Measurements from ENCODE around the gene SF3A2.
"Not testable (repeated sequence)": the region's sequence is repeated elsewhere in the genome, so short reads cannot be mapped to it uniquely, and the experiment has no call there.

SF3A2 gene

DNA sequence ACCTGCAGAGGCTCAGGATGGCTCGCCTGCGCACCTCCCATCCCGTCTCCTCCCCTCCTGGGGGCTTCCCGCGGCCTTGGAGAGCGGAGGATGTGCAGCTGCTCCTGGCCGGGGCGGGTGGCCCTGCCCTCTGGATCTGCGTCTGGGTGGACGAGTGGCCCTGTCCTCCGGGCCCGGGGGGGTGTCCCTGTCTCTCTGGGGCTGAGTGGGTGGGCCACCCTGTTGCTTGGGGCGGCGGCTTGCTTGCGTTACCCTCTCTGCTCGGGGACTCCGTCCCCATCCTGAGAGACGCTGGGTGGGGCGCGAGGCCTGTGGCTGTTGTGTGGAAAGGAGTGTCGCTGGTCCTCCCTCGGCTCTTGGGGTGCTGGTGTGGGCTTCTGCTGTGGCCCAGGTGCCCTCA is 38.3 kb upstream of the SF3A2 start:
- TF ChIP-seq GATA1 (IDR thresholded peaks at IDR 0.05; ENCODE audit: low read depth, low read length), result no peak
- TF ChIP-seq POLR2A (IDR thresholded peaks at IDR 0.05; ENCODE audit: low read length), result no peak
- no peak for DNase-seq

DNA sequence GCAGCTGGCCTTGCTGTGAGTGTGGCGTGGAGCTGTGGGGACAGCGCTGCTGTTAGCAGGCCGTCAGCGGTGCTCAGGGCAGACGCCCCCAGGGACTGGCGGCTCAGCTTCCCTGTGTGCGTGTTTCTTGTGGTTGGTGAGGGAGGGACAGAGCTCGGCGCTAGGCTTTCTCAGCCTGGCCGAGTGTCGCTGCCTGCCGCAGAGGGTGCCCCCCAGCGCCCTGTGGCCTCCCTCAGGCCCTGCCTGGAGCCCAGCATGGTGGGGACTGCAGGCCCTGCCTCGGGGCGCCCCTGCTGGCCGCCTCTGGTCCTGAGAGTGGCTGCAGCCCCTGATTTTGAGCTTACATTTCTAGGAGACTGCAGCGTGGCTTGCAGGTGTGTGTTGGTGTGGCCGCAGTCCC is 37.4 kb upstream of the SF3A2 start:
- TF ChIP-seq POLR2A (IDR thresholded peaks at IDR 0.05; ENCODE audit: low read length) (no peak), GATA1 (IDR thresholded peaks at IDR 0.05; ENCODE audit: low read depth, low read length) (no peak)
- no peak for DNase-seq

DNA sequence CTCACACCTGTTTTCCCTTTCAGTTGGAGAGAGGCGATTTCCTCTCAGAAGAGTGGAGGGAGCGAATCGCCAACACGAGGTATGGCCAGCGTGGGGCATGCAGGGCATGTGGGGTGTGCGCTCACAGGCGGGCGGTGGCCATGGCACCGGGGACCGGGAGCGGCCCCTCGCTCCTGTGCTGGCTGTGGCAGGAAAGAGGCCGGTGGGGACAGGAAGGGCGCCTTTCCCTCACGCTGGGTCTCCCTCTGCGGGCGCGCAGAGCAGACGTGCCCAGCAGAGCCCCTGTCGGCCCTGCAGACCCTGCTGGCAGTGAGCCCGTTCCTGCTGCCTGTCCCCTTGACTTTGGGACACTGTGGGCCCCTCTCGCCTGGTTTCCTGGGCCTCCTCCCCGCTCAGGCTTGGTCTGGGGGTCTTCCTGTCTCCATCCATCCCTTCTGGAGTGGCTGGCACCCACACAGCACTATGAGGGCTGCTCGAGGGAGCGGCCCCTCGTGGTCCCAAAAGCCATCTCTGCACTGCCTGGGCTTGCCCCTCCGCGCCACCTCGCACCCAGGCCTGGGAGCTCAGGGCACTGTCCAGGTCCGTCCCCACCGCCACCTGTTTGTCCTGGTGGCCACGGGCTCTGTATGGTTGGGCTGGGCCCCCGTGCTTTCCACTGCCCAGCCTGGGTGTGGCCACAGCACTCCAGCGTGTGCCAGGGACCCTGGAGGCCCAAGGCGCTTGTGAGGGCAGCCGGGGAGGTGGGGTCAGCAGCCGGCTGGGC is 36.6 kb upstream of the SF3A2 start:
- DNase-seq, result no peak
- TF ChIP-seq POLR2A (IDR thresholded peaks at IDR 0.05; ENCODE audit: low read length) (no peak), GATA1 (IDR thresholded peaks at IDR 0.05; ENCODE audit: low read depth, low read length) (no peak)

DNA sequence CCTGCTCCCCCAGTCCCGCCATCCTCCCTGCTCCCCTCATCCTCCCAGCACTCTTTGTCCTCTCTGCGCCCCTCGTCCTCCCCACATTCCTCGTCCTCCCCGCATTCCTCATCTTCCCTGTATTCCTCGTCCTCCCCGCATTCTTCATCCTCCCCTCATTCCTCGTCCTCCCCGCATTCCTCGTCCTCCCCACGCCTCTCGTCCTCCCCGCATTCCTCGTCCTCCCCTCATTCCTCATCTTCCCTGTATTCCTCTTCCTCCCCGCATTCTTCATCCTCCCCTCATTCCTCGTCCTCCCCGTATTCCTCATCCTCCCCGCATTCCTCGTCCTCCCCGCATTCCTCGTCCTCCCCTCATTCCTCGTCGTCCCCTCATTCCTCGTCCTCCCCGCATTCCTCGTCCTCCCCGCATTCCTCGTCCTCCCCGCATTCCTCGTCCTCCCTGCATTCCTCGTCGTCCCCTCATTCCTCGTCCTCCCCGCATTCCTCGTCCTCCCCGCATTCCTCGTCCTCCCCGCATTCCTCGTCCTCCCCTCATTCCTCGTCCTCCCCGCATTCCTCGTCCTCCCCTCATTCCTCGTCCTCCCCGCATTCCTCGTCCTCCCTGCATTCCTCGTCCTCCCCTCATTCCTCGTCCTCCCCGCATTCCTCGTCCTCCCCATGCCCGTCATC is 35.9 kb upstream of the SF3A2 start:
- DNase-seq, result not testable (repeated sequence)

DNA sequence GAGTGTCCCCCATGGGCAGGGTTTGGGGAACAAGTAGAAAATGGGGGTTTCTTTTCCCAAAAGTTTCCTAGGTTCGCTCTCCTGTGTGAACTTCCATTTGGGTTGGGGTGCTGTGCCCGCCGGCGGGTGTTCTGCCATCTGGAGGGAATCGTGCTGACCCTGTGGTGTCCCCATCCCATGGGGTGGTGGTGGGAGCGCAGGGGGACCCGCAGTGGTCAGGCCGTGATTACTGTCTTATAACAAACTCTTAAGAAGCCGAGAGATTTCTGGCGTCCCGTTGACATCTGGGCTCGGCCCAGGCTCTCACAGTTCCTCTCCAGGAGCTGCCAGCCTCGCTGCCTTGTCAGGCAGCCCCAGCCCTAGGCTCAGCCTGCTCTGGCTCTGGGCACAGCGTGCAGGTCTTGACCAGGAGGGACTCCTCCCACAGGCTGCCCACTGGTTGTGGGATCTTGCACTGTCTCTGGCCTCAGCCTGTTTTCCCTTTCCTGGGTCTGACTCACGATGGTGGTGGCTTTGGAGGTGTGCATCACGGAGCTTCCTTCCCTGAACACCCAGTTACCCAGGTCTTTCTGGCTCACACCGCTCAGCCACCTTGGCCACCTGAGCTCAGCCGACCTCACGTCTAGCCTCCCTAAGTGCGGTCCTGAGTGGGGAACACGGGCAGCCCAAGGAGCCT is 35.0 kb upstream of the SF3A2 start:
- TF ChIP-seq GATA1 (IDR thresholded peaks at IDR 0.05; ENCODE audit: low read depth, low read length) (no peak), POLR2A (IDR thresholded peaks at IDR 0.05; ENCODE audit: low read length) (no peak)
- DNase-seq, result no peak

DNA sequence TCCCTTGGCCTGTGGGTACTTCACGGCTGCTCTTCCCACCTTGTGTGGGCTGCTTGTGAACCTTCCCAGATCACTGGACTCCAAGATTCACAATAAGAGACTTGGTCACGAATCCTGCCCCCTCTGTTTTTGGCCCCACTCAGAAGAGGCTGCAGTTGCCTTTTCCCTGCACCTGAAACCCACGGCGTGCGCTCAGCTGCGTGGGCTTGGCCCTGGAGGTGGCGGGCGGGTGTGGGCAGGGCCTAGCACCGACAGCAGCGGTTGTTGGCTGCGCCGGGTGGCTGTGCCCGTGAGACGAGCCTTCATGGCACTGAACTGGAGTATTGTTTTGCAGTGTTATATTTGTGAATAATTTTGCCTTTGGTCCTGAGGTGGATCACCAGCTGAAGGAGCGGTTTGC is 34.3 kb upstream of the SF3A2 start:
- DNase-seq, result no peak
- TF ChIP-seq GATA1 (IDR thresholded peaks at IDR 0.05; ENCODE audit: low read depth, low read length) (no peak), POLR2A (IDR thresholded peaks at IDR 0.05; ENCODE audit: low read length) (no peak)

DNA sequence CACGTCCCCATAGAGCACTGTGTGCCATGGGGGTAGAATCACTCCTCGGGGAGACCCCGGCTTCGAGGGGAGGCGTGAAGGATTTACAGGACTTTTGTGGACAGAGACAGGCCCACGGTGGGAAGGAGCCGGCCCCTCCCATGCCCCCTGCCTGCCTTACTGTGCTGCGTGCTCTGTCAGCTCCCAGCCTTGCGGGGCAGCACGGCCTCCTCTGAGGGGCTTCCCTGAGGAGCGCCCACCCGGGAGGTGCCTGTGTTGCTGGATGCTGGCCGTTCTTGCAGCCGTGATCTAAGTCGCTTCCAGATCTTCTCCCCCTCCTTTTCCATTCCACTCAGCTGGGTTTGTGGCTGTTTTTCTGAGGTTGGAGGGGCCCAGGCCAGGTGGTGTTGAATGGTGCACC is 29.6 kb upstream of the SF3A2 start:
- TF ChIP-seq POLR2A (IDR thresholded peaks at IDR 0.05; ENCODE audit: low read length) (no peak), GATA1 (IDR thresholded peaks at IDR 0.05; ENCODE audit: low read depth, low read length) (no peak)

DNA sequence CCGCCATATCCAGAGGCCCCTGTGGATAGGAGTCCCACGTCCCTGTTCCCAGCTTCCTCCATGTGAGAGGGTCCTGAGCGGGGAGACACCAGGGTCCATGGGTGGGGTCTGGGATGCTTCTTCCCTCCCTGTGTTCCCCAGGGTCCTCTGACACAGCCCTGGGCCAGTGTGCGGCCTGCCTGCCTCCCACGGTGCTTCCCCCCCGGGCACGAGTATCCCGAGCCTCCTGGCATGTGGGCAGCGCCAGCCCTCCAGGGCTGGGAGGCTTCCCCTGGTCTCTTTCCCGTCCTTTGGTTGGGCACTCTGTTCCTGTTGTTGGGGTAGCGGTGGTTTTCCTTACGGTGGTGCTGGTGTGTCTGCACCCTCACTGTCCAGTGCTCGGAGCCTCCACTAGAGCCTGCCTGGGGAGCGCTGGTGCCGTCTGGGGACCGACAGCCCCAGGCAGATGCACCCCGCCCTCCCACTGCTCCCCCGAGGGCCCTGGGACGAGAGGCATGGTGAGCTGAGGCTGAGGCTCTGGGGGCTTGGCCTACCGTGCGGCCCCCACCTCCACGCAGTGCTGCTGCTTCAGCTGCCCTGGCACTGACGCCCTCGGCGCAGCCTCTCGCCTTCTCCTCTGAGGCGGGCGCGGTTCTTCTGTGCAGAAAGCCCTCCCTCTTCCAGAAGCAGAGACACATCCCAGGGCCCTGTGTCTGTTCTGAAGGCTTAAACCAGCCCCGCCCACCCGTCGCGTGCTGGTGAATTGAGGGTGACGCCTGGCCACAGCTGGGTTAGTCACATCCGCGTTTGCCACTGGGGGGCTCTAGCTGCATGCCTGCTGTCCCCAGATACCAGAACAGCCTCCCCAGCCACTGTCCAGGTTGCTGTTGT is 28.4 kb upstream of the SF3A2 start:
- TF ChIP-seq POLR2A (IDR thresholded peaks at IDR 0.05; ENCODE audit: low read length), result no peak
- TF ChIP-seq GATA1 (IDR thresholded peaks at IDR 0.05; ENCODE audit: low read depth, low read length), result no peak
- DNase-seq, result peak; percentile 83 to 86

More for the DNA sequence above, 29.6 kb upstream of the SF3A2 start:
- DNase-seq, result no peak

DNA sequence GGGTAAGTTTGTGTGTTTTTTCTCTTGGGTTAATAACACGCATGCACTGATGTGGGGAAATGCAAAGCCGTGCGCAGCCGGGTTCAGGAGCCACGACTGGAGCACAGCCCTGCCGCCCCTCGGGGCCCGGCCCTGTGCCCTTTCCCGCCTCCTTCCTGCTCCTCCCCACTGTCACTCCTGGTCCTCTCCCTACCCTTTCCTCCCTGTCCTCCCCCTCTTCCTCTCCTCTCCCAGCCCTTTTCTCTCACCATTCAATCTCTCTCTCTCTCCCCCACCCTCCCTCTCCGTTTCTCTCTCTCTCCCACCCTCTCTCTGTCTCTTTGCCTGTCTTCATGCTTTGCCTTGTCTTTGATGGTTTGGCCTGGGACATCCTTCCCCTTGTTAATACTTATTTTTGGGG is 27.6 kb upstream of the SF3A2 start:
- no peak for TF ChIP-seq GATA1 (IDR thresholded peaks at IDR 0.05; ENCODE audit: low read depth, low read length)
- TF ChIP-seq POLR2A (IDR thresholded peaks at IDR 0.05; ENCODE audit: low read length), result no peak
- no peak for DNase-seq

DNA sequence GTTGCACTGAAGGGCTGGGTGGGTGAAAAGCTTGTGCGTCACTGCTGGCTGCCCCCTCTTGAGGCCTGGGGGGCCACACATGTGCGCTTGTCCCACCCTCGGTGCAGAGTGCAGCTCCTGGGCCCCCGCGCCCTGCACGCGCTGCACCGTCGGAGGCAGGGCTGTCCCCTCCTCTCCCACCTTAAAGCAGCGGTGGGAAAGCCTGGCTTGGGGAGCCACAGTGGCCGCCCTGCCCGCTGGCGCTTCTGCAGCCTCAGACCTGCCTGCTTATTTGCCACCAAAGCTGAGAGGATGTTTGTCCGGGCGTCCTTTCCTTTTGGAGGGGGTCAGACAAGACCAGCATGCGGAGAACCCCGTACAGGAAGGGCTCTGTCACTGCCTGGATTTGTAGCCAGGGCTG is 27.2 kb upstream of the SF3A2 start:
- TF ChIP-seq POLR2A (IDR thresholded peaks at IDR 0.05; ENCODE audit: low read length) (no peak), GATA1 (IDR thresholded peaks at IDR 0.05; ENCODE audit: low read depth, low read length) (no peak)
- DNase-seq, result no peak

DNA sequence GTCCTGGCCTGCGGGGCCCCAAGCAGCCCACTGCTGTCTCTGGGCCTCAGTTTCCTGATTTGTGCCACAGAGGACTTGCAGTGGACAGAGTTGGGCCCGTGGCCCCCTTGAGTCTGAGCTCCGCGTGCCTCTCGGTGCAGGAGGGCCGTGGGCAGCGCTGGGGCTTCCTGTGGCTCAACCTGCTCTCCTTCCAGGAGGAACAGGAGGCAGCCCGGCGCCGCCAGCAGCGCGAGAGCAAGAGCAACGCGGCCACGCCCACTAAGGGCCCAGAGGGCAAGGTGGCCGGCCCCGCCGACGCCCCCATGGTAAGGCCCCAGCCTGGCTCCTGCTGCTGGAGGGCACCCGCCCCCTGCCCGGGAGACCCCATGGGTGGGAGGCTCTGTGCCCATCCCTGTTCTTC is 26.4 kb upstream of the SF3A2 start:
- DNase-seq, result no peak

DNA sequence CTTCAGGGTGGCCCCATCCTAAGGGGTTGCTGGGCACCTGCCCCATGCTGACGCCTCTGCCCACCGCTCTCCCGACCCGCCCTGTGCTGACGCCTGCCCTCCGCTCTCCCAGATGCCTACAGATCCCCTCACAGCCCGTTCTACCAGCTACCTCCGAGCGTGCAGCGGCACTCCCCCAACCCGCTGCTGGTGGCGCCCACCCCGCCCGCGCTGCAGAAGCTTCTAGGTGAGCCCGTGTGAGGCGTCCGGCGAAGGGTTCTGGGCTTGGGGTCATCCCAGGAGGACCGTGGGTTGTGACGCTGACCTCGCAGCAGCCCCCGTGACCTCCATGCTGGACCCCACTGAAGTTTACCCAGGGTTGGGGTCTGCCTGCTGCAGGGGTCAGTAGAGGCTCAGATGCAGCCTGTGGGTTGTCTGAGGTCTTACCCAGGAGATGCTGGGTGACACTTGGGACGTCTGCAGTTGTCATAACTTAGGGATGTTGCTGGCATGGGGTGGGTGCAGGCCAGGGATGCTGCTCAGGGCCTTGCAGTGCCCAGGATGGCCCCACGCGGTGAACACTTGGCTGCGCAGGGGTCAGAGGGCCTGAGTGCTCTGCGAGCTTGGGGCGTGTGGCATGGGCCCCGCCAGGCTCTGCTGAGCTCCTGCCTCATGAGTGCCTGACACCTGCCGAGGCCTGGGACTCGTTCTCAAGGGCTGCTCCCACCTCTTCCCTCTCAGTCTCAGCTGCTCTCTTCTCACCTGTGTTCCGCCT is 25.5 kb upstream of the SF3A2 start:
- DNase-seq, result no peak
- TF ChIP-seq GATA1 (IDR thresholded peaks at IDR 0.05; ENCODE audit: low read depth, low read length) (no peak), POLR2A (IDR thresholded peaks at IDR 0.05; ENCODE audit: low read length) (no peak)

More for the DNA sequence above, 26.4 kb upstream of the SF3A2 start:
- TF ChIP-seq POLR2A (IDR thresholded peaks at IDR 0.05; ENCODE audit: low read length) (no peak), GATA1 (IDR thresholded peaks at IDR 0.05; ENCODE audit: low read depth, low read length) (no peak)
